ENCODE data around the gene OPCML. TPM values are rescaled to one million over a fixed set of nuclear protein-coding genes. Genes with fewer than 3 reads are reported as not detected.

Gene OPCML
- total RNA-seq, 1 donor from 2014 or later, result 4.1 TPM

GRCh38 chr11:132410383-132410782, 1121.9 kb downstream of the OPCML start:
- no peaks in the 10 kb centered on the region for H3K36me3 Mint-ChIP-seq (ENCODE audit: low read depth, unreplicated experiment)
- no peak for DNase-seq (ENCODE audit: low spot score)
- H3K4me3 Mint-ChIP-seq (ENCODE audit: unreplicated experiment), result no peak overlapping the region
- H3K9me3 Mint-ChIP-seq (ENCODE audit: unreplicated experiment), result no peaks in the 10 kb centered on the region
- no peaks in the 10 kb centered on the region for H3K4me1 Mint-ChIP-seq (ENCODE audit: unreplicated experiment)
- no peak overlapping the region for H3K27ac Mint-ChIP-seq (ENCODE audit: unreplicated experiment)
- H3K27me3 Mint-ChIP-seq (ENCODE audit: unreplicated experiment), result peaks cover 3% of the 10 kb centered on the region
- TF ChIP-seq, protein P1, sequence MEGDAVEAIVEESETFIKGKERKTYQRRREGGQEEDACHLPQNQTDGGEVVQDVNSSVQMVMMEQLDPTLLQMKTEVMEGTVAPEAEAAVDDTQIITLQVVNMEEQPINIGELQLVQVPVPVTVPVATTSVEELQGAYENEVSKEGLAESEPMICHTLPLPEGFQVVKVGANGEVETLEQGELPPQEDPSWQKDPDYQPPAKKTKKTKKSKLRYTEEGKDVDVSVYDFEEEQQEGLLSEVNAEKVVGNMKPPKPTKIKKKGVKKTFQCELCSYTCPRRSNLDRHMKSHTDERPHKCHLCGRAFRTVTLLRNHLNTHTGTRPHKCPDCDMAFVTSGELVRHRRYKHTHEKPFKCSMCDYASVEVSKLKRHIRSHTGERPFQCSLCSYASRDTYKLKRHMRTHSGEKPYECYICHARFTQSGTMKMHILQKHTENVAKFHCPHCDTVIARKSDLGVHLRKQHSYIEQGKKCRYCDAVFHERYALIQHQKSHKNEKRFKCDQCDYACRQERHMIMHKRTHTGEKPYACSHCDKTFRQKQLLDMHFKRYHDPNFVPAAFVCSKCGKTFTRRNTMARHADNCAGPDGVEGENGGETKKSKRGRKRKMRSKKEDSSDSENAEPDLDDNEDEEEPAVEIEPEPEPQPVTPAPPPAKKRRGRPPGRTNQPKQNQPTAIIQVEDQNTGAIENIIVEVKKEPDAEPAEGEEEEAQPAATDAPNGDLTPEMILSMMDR (IDR thresholded peaks at IDR 0.05; ENCODE audit: unreplicated experiment), result no peak

DNA sequence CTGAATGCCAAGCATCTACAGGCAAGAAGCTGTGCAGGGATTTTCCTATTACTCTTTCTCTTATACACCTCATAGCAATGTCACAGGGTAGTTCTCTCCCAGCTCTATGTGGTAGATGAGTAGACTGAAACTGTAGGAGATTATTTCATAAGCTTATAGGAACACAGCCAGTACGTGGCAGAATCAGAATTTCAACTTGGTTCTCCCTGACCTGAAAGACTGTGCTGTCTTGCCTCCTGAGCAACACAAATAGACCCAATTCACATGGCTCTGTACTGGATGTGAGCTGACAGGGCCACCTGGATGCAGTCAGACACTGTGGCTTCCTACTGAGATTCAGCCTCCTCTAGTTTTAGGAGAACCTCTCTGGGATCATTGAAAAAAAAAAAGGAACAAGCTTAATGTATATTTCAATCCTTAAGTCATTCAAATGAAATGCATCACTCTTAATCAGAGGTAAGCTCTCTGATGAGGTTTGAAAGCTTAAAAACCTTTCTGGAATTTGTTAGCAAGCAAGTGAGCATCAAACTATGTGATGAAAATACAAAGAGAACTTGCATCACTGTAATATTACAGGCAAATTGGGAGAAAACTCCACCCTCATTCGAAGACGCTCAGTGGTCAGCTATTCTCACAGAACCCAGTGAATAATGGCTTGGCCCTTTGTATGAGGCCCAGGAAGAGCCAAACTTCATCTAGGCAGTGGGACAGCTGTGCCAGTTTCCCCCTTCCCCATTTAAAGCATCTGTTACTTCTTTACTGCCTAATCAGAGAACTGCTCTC, 1122.5 kb downstream of the OPCML start:
- no peak for DNase-seq (ENCODE audit: low spot score)
- Mint-ChIP-seq H3K4me1 (ENCODE audit: unreplicated experiment) (peaks cover 2% of the 10 kb centered on the region), H3K4me3 (ENCODE audit: unreplicated experiment) (no peak overlapping the region), H3K9me3 (ENCODE audit: unreplicated experiment) (no peaks in the 10 kb centered on the region), H3K36me3 (ENCODE audit: low read depth, unreplicated experiment) (no peaks in the 10 kb centered on the region), H3K27ac (ENCODE audit: unreplicated experiment) (no peak overlapping the region), H3K27me3 (ENCODE audit: unreplicated experiment) (peaks cover 3% of the 10 kb centered on the region)
- TF ChIP-seq, protein P1 (IDR thresholded peaks at IDR 0.05; ENCODE audit: unreplicated experiment), result no peak

DNA sequence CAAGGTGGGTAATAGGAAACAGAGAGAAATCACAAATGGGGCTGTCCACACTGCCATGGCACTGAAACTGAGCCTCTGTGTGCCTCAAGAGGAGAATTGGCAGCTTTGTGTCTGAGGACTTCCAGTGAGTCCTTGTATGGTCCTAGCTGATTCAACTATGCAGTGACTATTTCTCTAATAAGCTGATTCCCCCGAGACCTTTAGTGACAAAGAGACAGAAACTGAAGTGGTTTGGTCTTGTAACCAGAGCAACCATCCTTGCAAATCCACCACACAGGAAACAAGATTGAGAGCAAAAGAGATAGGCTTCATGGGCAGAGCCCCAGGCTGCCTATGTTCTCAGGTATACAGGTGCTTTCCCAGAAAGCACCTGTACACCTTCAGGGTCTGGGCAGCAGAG, 1123.4 kb downstream of the OPCML start:
- Mint-ChIP-seq H3K27me3 (ENCODE audit: unreplicated experiment) (peaks cover 3% of the 10 kb centered on the region), H3K9me3 (ENCODE audit: unreplicated experiment) (no peaks in the 10 kb centered on the region), H3K4me3 (ENCODE audit: unreplicated experiment) (no peak overlapping the region), H3K36me3 (ENCODE audit: low read depth, unreplicated experiment) (no peaks in the 10 kb centered on the region), H3K4me1 (ENCODE audit: unreplicated experiment) (peaks cover 2% of the 10 kb centered on the region), H3K27ac (ENCODE audit: unreplicated experiment) (no peak overlapping the region)
- TF ChIP-seq, protein P1 (IDR thresholded peaks at IDR 0.05; ENCODE audit: unreplicated experiment), result no peak
- DNase-seq (ENCODE audit: low spot score), result no peak

- TF ChIP-seq, protein P1 (IDR thresholded peaks at IDR 0.05; ENCODE audit: unreplicated experiment), result no peak
- Mint-ChIP-seq H3K27ac (ENCODE audit: unreplicated experiment) (no peak overlapping the region), H3K4me3 (ENCODE audit: unreplicated experiment) (no peak overlapping the region), H3K36me3 (ENCODE audit: low read depth, unreplicated experiment) (no peaks in the 10 kb centered on the region), H3K9me3 (ENCODE audit: unreplicated experiment) (no peaks in the 10 kb centered on the region), H3K4me1 (ENCODE audit: unreplicated experiment) (peaks cover 18% of the 10 kb centered on the region), H3K27me3 (ENCODE audit: unreplicated experiment) (no peaks in the 10 kb centered on the region)
- no peak for DNase-seq (ENCODE audit: low spot score)
Observed at GRCh38 chr11:132405728-132406127, 1126.6 kb downstream of the OPCML start.

DNA sequence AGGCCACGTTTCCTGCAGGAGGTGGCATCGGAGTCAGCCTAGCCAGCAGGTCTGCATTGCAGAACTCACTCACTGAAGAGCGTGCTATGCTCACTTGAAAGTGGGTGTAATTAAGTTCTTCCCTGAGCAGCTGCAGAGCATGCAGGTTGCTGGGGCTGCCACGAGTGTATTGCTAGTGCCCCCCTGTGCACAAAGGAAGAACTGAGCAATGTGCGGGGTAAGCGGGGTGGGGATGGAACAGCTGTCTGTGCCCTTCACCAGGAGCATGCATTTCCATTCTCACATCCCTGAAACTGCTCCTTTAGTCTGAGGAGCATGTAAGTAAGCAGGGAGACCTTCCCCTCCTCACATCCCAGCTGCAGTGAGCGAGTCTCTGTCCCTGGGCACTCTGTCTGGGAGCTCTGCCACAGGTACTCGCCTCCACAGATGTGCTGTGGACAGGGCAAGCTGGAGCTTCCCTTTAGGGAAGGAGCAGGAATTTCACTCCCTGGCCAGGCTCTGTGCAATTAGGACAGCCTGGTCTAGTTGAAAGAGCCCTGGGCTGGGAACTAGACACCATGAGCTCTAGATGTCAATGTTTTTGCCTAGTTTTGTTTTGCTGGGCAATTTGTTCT, 1130.1 kb downstream of the OPCML start:
- DNase-seq (ENCODE audit: low spot score), result peak; percentile 77
- Mint-ChIP-seq H3K36me3 (ENCODE audit: low read depth, unreplicated experiment) (no peaks in the 10 kb centered on the region), H3K27me3 (ENCODE audit: unreplicated experiment) (no peaks in the 10 kb centered on the region), H3K27ac (ENCODE audit: unreplicated experiment) (no peak overlapping the region), H3K4me1 (ENCODE audit: unreplicated experiment) (peaks cover 19% of the 10 kb centered on the region), H3K9me3 (ENCODE audit: unreplicated experiment) (no peaks in the 10 kb centered on the region), H3K4me3 (ENCODE audit: unreplicated experiment) (no peak overlapping the region)
- TF ChIP-seq, protein P1 (IDR thresholded peaks at IDR 0.05; ENCODE audit: unreplicated experiment), result peak; percentile 71
